ENCODE data around the gene GEMIN7.

GEMIN7 gene

GRCh38 chr19:45050036-45050435, 29.0 kb upstream of the GEMIN7 start:
- no peak overlapping the region for H3K4me3 ChIP-seq (ENCODE audit: low read depth, low read length)
- TF ChIP-seq CTCF (IDR thresholded peaks at IDR 0.05; ENCODE audit: low read depth, low read length) = no peak

GRCh38 chr19:45051929-45052579, 27.0 kb upstream of the GEMIN7 start:
- H3K4me3 ChIP-seq (ENCODE audit: low read depth, low read length) = no peak overlapping the region

GRCh38 chr19:45056831-45057230, 22.2 kb upstream of the GEMIN7 start:
- no peak for TF ChIP-seq CTCF (IDR thresholded peaks at IDR 0.05; ENCODE audit: low read depth, low read length)

More at GRCh38 chr19:45051929-45052579, 27.0 kb upstream of the GEMIN7 start:
- TF ChIP-seq CTCF (IDR thresholded peaks at IDR 0.05; ENCODE audit: low read depth, low read length) = no peak

GRCh38 chr19:45057444-45057843, 21.6 kb upstream of the GEMIN7 start:
- TF ChIP-seq CTCF (IDR thresholded peaks at IDR 0.05; ENCODE audit: low read depth, low read length) = no peak
- H3K4me3 ChIP-seq (ENCODE audit: low read depth, low read length) = no peak overlapping the region

More at GRCh38 chr19:45056831-45057230, 22.2 kb upstream of the GEMIN7 start:
- H3K4me3 ChIP-seq (ENCODE audit: low read depth, low read length) = no peak overlapping the region

DNA sequence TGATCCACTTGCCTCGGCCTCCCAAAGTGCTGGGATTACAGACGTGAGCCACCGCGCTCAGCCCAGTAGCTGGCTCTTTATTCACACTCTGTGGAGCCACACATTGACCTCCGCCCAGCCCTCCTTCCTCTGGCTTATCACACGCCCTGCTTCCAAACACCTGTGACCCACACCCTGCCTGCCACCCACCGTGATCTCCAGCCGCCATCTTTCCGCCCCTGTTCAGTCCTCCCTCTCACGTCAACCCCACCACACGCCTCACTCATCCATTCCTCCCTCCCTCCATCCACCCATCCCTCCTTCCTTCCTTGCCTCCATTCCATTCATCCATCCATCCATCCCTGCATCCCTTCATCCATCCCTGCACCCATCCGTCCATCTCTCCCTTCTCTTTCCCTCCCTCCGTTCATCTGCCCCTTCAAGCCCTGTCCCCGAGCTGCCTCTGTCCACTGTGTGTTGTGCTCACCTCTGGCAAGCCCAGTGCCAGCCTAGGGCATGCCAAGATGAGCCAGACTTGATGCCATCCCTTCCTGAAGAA, 20.4 kb upstream of the GEMIN7 start:
- no peak overlapping the region for H3K4me3 ChIP-seq (ENCODE audit: low read depth, low read length)
- TF ChIP-seq CTCF (IDR thresholded peaks at IDR 0.05; ENCODE audit: low read depth, low read length) = no peak

DNA sequence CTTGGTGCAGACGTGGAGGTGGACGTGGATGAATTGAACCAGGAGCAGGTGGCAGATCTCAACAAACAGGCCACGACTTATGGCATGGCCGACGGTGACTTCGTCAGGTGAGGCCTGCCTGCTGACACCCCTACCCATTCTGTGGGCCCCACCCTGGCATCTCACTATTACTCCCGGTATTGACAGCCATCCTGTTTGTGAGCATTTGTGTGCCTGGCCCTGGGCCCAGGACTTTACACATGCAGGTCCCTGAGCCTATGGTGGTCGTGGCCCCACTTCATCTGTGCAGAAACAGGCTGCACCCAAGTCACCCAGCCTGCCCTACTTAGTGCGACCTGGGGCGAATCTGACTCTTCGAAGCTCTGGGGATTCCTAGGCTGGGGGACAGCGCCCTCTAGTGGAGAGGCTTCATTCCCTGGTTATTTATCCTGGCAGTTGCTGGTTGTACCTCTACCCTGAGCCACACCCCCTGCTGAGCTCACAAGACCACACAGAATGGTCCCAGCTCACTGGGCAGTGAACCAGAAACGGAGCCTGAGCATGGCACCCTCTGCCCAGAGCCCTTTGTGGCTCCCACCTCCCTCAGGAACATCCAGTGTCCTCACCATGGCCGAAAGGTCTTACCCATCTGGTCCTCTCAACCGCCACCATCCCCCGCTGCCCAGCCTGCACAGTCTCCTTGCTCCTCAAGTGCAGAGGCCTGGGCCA, 19.6 kb upstream of the GEMIN7 start:
- peak; percentile 81 for TF ChIP-seq CTCF (IDR thresholded peaks at IDR 0.05; ENCODE audit: low read depth, low read length)
- no peak overlapping the region for H3K4me3 ChIP-seq (ENCODE audit: low read depth, low read length)

DNA sequence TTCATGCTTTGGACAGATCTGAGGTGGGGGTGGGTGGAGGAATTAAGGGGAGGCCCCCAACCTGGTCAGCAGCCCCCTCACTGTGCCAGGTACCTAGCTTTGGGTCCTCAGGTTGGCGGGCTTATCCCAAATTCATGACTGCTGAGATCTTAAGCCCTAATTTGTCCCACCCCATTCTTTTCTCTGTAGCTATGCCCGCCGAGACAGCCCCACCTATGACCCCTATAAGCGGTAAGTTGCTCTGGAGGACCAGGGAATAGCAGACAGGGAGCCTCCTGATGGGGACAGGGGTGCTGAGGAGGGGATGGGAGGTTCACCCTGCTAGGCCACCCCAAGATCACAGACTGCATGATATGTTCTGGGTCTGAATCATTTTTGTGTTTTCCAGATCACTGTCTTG, 17.1 kb upstream of the GEMIN7 start:
- TF ChIP-seq CTCF (IDR thresholded peaks at IDR 0.05; ENCODE audit: low read depth, low read length) = no peak

More for the DNA sequence above, 17.1 kb upstream of the GEMIN7 start:
- no peak overlapping the region for H3K4me3 ChIP-seq (ENCODE audit: low read depth, low read length)

Data from WI38 (cell line).